Stimulated activated CD8-positive, alpha-beta memory T cell treated with anti-CD3 and anti-CD28 coated beads, Interleukin-12 subunit alpha, Interleukin-12 subunit beta, amount 100 ng/mL, for 4 hours (primary cell): ENCODE data around the gene SEPTIN5.
A peak's percentile ranks its signal among the peaks of the same experiment; 100 is the strongest.

Experiments
- DNase-seq: peaks from one replicate; pipeline ENCODE4 v3.0.0-alpha.2; 2020; ENCODE audit warnings: low read depth

SEPTIN5 gene

GRCh38 chr22:19705181-19705934, 8.9 kb upstream of the SEPTIN5 start:
- DNase-seq, result no peak

- DNase-seq, result no peak
These were observed 7.6 kb upstream of the SEPTIN5 start for GRCh38 chr22:19706661-19707151.

GRCh38 chr22:19707347-19708290, 6.7 kb upstream of the SEPTIN5 start:
- no peak for DNase-seq

GRCh38 chr22:19708321-19709011, 5.8 kb upstream of the SEPTIN5 start:
- DNase-seq, result no peak

GRCh38 chr22:19709063-19709769, 5.1 kb upstream of the SEPTIN5 start:
- no peak for DNase-seq

GRCh38 chr22:19710020-19710768, 4.1 kb upstream of the SEPTIN5 start:
- no peak for DNase-seq

GRCh38 chr22:19710769-19711106, 3.6 kb upstream of the SEPTIN5 start:
- DNase-seq, result no peak

GRCh38 chr22:19713245-19713644, 1.1 kb upstream of the SEPTIN5 start:
- no peak for DNase-seq

GRCh38 chr22:19713650-19714311, 522 bp upstream of the SEPTIN5 start:
- no peak for DNase-seq

- no peak for DNase-seq
These were observed 1.1 kb downstream of the SEPTIN5 start for GRCh38 chr22:19715188-19715930.

GRCh38 chr22:19716041-19716828, 1.9 kb downstream of the SEPTIN5 start:
- no peak for DNase-seq

GRCh38 chr22:19716829-19717105, 2.5 kb downstream of the SEPTIN5 start:
- DNase-seq, result no peak

GRCh38 chr22:19717181-19717580, 2.9 kb downstream of the SEPTIN5 start:
- DNase-seq, result no peak

- peak; percentile 70 for DNase-seq
These were observed 3.6 kb downstream of the SEPTIN5 start for GRCh38 chr22:19717691-19718455.

GRCh38 chr22:19718456-19719049, 4.2 kb downstream of the SEPTIN5 start:
- no peak for DNase-seq

GRCh38 chr22:19719050-19719482, 4.8 kb downstream of the SEPTIN5 start:
- DNase-seq, result peak; percentile 49

GRCh38 chr22:19719488-19720021, 5.3 kb downstream of the SEPTIN5 start:
- no peak for DNase-seq
